Femur (tissue), 1 donor: ENCODE data around the gene GUCY2F.
A peak's percentile ranks its signal among the peaks of the same experiment; 100 is the strongest.

ENCODE experiments used
- DNase-seq: peaks from one replicate; pipeline ENCODE4 v3.0.0-alpha.2; 2017

GUCY2F gene

GRCh38 chrX:109481986-109482385 is at the start of gene GUCY2F:
Gene GUCY2F, minus strand, starts transcription at chrX:109482086. Its CDS starts 6,150 bp downstream, at chrX:109475936.
- no peak for DNase-seq

GRCh38 chrX:109519001-109519400 is 37.1 kb upstream of the GUCY2F start:
- DNase-seq: no peak

GRCh38 chrX:109511113-109511512 is 29.2 kb upstream of the GUCY2F start:
- DNase-seq: no peak

- no peak for DNase-seq
Observed at GRCh38 chrX:109508915-109509314, 27.0 kb upstream of the GUCY2F start.

- DNase-seq: no peak
Observed at GRCh38 chrX:109501176-109501575, 19.3 kb upstream of the GUCY2F start.

- DNase-seq: no peak
Observed at GRCh38 chrX:109498434-109498833, 16.5 kb upstream of the GUCY2F start.

GRCh38 chrX:109489174-109489573 is 7.3 kb upstream of the GUCY2F start:
- DNase-seq: no peak

- DNase-seq: no peak
Observed at GRCh38 chrX:109487640-109488039, 5.8 kb upstream of the GUCY2F start.

GRCh38 chrX:109485470-109486340 is 3.8 kb upstream of the GUCY2F start:
- DNase-seq: peak; percentile 72

GRCh38 chrX:109484886-109485285 is 3.0 kb upstream of the GUCY2F start:
- DNase-seq: no peak

- DNase-seq: peak; percentile 42
Observed at GRCh38 chrX:109475174-109475891, 6.6 kb downstream of the GUCY2F start.

GRCh38 chrX:109472939-109473735 is 8.7 kb downstream of the GUCY2F start:
- no peak for DNase-seq

- DNase-seq: no peak
Observed at GRCh38 chrX:109464231-109464630, 17.7 kb downstream of the GUCY2F start.

- DNase-seq: no peak
Observed at GRCh38 chrX:109463784-109464183, 18.1 kb downstream of the GUCY2F start.

- peak; percentile 19 for DNase-seq
Observed at GRCh38 chrX:109448282-109448938, 33.5 kb downstream of the GUCY2F start.

- DNase-seq: no peak
Observed at GRCh38 chrX:109441266-109441665, 40.6 kb downstream of the GUCY2F start.

GRCh38 chrX:109440475-109440874 is 41.4 kb downstream of the GUCY2F start:
- DNase-seq: no peak

- DNase-seq: no peak
Observed at GRCh38 chrX:109409181-109409580, 72.7 kb downstream of the GUCY2F start.

- no peak for DNase-seq
Observed at GRCh38 chrX:109403922-109404321, 78.0 kb downstream of the GUCY2F start.

GRCh38 chrX:109399831-109400230 is 82.1 kb downstream of the GUCY2F start:
- no peak for DNase-seq

- no peak for DNase-seq
Observed at GRCh38 chrX:109398833-109399232, 83.1 kb downstream of the GUCY2F start.

- DNase-seq: no peak
Observed at GRCh38 chrX:109398061-109398460, 83.8 kb downstream of the GUCY2F start.

GRCh38 chrX:109393859-109394258 is 88.0 kb downstream of the GUCY2F start:
- no peak for DNase-seq
